Measurements from ENCODE around the gene NF1. TPM values are rescaled to one million over a fixed set of nuclear protein-coding genes. Genes with fewer than 3 reads are reported as not detected.

NF1 gene
- total and polyA plus RNA-seq, 10 donors = 3.1 to 97.7 (median 58.3) TPM

- Histone ChIP-seq H3K4me1 (peaks cover 0 to 9% (median 2%) of the 10 kb centered on the region in 6 donors), H3K36me3 (no peaks in the 10 kb centered on the region), H3K9me3 (no peaks in the 10 kb centered on the region), H3K27ac (peak overlapping the region in 2 of 8 donors; percentile 15 to 18), H3K27me3 (replicated peaks in 1 of 7) (peaks cover 0 to 17% (median 0%) of the 10 kb centered on the region in 7 donors), H3K4me3 (peak overlapping the region in 1 of 8 donors; percentile 13)
- TF ChIP-seq POLR2AphosphoS5 (IDR thresholded peaks at IDR 0.05) = no peak
- TF ChIP-seq POLR2A (IDR thresholded peaks at IDR 0.05) = no peak
- no peak for TF ChIP-seq CTCF (IDR thresholded peaks at IDR 0.05 in 8 of 11, conservative IDR thresholded peaks at IDR 0.05 in 3 of 11)
- WGBS, 5 donors = 34 to 48% (median 40%) methylated on average over 6 to 7 of the region's 7 CpGs
- DNase-seq = peak; percentile 58
- intact Hi-C loops (cut with DNase I; ENCODE audit: low total_unique reads) = no loop called here
These were observed 320.3 kb downstream of the NF1 start for GRCh38 chr17:31415004-31415454.

GRCh38 chr17:31415640-31416502 is 321.1 kb downstream of the NF1 start:
- Histone ChIP-seq H3K27me3 (replicated peaks in 1 of 7) (peaks cover 0 to 17% (median 0%) of the 10 kb centered on the region in 7 donors), H3K27ac (no peak overlapping the region), H3K4me3 (no peak overlapping the region), H3K9me3 (no peaks in the 10 kb centered on the region), H3K36me3 (no peaks in the 10 kb centered on the region), H3K4me1 (peaks cover 0 to 9% (median 2%) of the 10 kb centered on the region in 6 donors)
- WGBS, 5 donors = 85 to 88% (median 88%) methylated on average over 22 of the region's 22 CpGs
- intact Hi-C loops (cut with DNase I; ENCODE audit: low total_unique reads) = no loop called here
- DNase-seq = peak; percentile 40
- TF ChIP-seq POLR2A (IDR thresholded peaks at IDR 0.05) = no peak
- no peak for TF ChIP-seq POLR2AphosphoS5 (IDR thresholded peaks at IDR 0.05)

- no peak overlapping the region for H3K4me3 ChIP-seq
- H3K9me3 ChIP-seq = peaks cover 0 to under 1% (median 0%) of the 10 kb centered on the region in 8 donors
- H3K36me3 ChIP-seq = no peaks in the 10 kb centered on the region
- H3K27me3 ChIP-seq (replicated peaks in 1 of 7) = peaks cover 0 to 18% (median 0%) of the 10 kb centered on the region in 7 donors
- intact Hi-C loops (cut with DNase I; ENCODE audit: low total_unique reads) = no loop called here
- WGBS, 5 donors = 68 to 83% (median 75%) methylated on average over 9 to 10 of the region's 10 CpGs
- H3K27ac ChIP-seq = no peak overlapping the region
- DNase-seq = peak; percentile 38
- peaks cover 0 to 9% (median 2%) of the 10 kb centered on the region in 6 donors for H3K4me1 ChIP-seq
- TF ChIP-seq CTCF (IDR thresholded peaks at IDR 0.05 in 8 of 11, conservative IDR thresholded peaks at IDR 0.05 in 3 of 11) = no peak
- no peak for TF ChIP-seq POLR2AphosphoS5 (IDR thresholded peaks at IDR 0.05)
- no peak for TF ChIP-seq POLR2A (IDR thresholded peaks at IDR 0.05)
These were observed 321.7 kb downstream of the NF1 start for GRCh38 chr17:31416503-31416923.

- Histone ChIP-seq H3K4me3 (no peak overlapping the region), H3K9me3 (peaks cover 0 to 7% (median 6%) of the 10 kb centered on the region in 8 donors), H3K36me3 (no peaks in the 10 kb centered on the region), H3K27me3 (replicated peaks in 1 of 7) (peaks cover 0 to 25% (median 0%) of the 10 kb centered on the region in 7 donors), H3K27ac (no peak overlapping the region), H3K4me1 (peaks cover 0 to 9% (median 2%) of the 10 kb centered on the region in 6 donors)
- DNase-seq = peak; percentile 41
- intact Hi-C loops (cut with DNase I; ENCODE audit: low total_unique reads) = no loop called here
- 81 to 88% (median 85%) methylated on average over 10 of the region's 10 CpGs for WGBS, 5 donors
- TF ChIP-seq CTCF (IDR thresholded peaks at IDR 0.05 in 8 of 11, conservative IDR thresholded peaks at IDR 0.05 in 3 of 11) (no peak), POLR2A (IDR thresholded peaks at IDR 0.05) (no peak), POLR2AphosphoS5 (IDR thresholded peaks at IDR 0.05) (no peak)
These were observed 322.4 kb downstream of the NF1 start for GRCh38 chr17:31417051-31417792.
